ENCODE data around the gene WFIKKN2.

WFIKKN2 gene

GRCh38 chr17:50837980-50838954 lies 2.9 kb downstream of the WFIKKN2 start:
- H3K4me3 ChIP-seq (ENCODE audit: low read depth, low read length) = no peak overlapping the region
- H3K36me3 ChIP-seq (ENCODE audit: control insufficient read depth, insufficient read depth, low read length) = no peaks in the 10 kb centered on the region
- H3K4me1 ChIP-seq (ENCODE audit: control insufficient read depth, insufficient read depth, low read length) = no peaks in the 10 kb centered on the region
- no peaks in the 10 kb centered on the region for H3K27me3 ChIP-seq (ENCODE audit: control insufficient read depth, insufficient read depth, low read length)
- no peaks in the 10 kb centered on the region for H3K9me3 ChIP-seq (ENCODE audit: control insufficient read depth, insufficient read depth, low read length)
- H3K9ac ChIP-seq (ENCODE audit: low read depth, low read length) = no peak overlapping the region

GRCh38 chr17:50839591-50840310 lies 4.4 kb downstream of the WFIKKN2 start:
- Histone ChIP-seq H3K9me3 (ENCODE audit: control insufficient read depth, insufficient read depth, low read length) (no peaks in the 10 kb centered on the region), H3K4me1 (ENCODE audit: control insufficient read depth, insufficient read depth, low read length) (no peaks in the 10 kb centered on the region), H3K4me3 (ENCODE audit: low read depth, low read length) (no peak overlapping the region), H3K27me3 (ENCODE audit: control insufficient read depth, insufficient read depth, low read length) (no peaks in the 10 kb centered on the region), H3K9ac (ENCODE audit: low read depth, low read length) (no peak overlapping the region), H3K36me3 (ENCODE audit: control insufficient read depth, insufficient read depth, low read length) (no peaks in the 10 kb centered on the region)

- Histone ChIP-seq H3K4me1 (ENCODE audit: control insufficient read depth, insufficient read depth, low read length) (no peaks in the 10 kb centered on the region), H3K4me3 (ENCODE audit: low read depth, low read length) (no peak overlapping the region)
Measured at GRCh38 chr17:50840311-50840851, 5.0 kb downstream of the WFIKKN2 start.

GRCh38 chr17:50841277-50841948 lies 6.0 kb downstream of the WFIKKN2 start:
- Histone ChIP-seq H3K4me1 (ENCODE audit: control insufficient read depth, insufficient read depth, low read length) (no peaks in the 10 kb centered on the region), H3K4me3 (ENCODE audit: low read depth, low read length) (no peak overlapping the region)

More at GRCh38 chr17:50840311-50840851, 5.0 kb downstream of the WFIKKN2 start:
- no peaks in the 10 kb centered on the region for H3K27me3 ChIP-seq (ENCODE audit: control insufficient read depth, insufficient read depth, low read length)
- H3K36me3 ChIP-seq (ENCODE audit: control insufficient read depth, insufficient read depth, low read length) = no peaks in the 10 kb centered on the region
- no peaks in the 10 kb centered on the region for H3K9me3 ChIP-seq (ENCODE audit: control insufficient read depth, insufficient read depth, low read length)
- H3K9ac ChIP-seq (ENCODE audit: low read depth, low read length) = no peak overlapping the region

GRCh38 chr17:50841949-50842354 lies 6.6 kb downstream of the WFIKKN2 start:
- H3K9ac ChIP-seq (ENCODE audit: low read depth, low read length) = no peak overlapping the region

More at GRCh38 chr17:50841277-50841948, 6.0 kb downstream of the WFIKKN2 start:
- no peaks in the 10 kb centered on the region for H3K36me3 ChIP-seq (ENCODE audit: control insufficient read depth, insufficient read depth, low read length)
- no peak overlapping the region for H3K9ac ChIP-seq (ENCODE audit: low read depth, low read length)
- no peaks in the 10 kb centered on the region for H3K27me3 ChIP-seq (ENCODE audit: control insufficient read depth, insufficient read depth, low read length)
- H3K9me3 ChIP-seq (ENCODE audit: control insufficient read depth, insufficient read depth, low read length) = no peaks in the 10 kb centered on the region

GRCh38 chr17:50842506-50843149 lies 7.2 kb downstream of the WFIKKN2 start:
- Histone ChIP-seq H3K9ac (ENCODE audit: low read depth, low read length) (no peak overlapping the region), H3K4me3 (ENCODE audit: low read depth, low read length) (no peak overlapping the region), H3K4me1 (ENCODE audit: control insufficient read depth, insufficient read depth, low read length) (no peaks in the 10 kb centered on the region), H3K36me3 (ENCODE audit: control insufficient read depth, insufficient read depth, low read length) (no peaks in the 10 kb centered on the region), H3K27me3 (ENCODE audit: control insufficient read depth, insufficient read depth, low read length) (no peaks in the 10 kb centered on the region), H3K9me3 (ENCODE audit: control insufficient read depth, insufficient read depth, low read length) (no peaks in the 10 kb centered on the region)

More at GRCh38 chr17:50841949-50842354, 6.6 kb downstream of the WFIKKN2 start:
- Histone ChIP-seq H3K4me1 (ENCODE audit: control insufficient read depth, insufficient read depth, low read length) (no peaks in the 10 kb centered on the region), H3K9me3 (ENCODE audit: control insufficient read depth, insufficient read depth, low read length) (no peaks in the 10 kb centered on the region), H3K4me3 (ENCODE audit: low read depth, low read length) (no peak overlapping the region), H3K36me3 (ENCODE audit: control insufficient read depth, insufficient read depth, low read length) (no peaks in the 10 kb centered on the region), H3K27me3 (ENCODE audit: control insufficient read depth, insufficient read depth, low read length) (no peaks in the 10 kb centered on the region)

GRCh38 chr17:50843150-50843905 lies 7.9 kb downstream of the WFIKKN2 start:
- Histone ChIP-seq H3K9me3 (ENCODE audit: control insufficient read depth, insufficient read depth, low read length) (no peaks in the 10 kb centered on the region), H3K4me1 (ENCODE audit: control insufficient read depth, insufficient read depth, low read length) (no peaks in the 10 kb centered on the region), H3K36me3 (ENCODE audit: control insufficient read depth, insufficient read depth, low read length) (no peaks in the 10 kb centered on the region), H3K9ac (ENCODE audit: low read depth, low read length) (no peak overlapping the region), H3K27me3 (ENCODE audit: control insufficient read depth, insufficient read depth, low read length) (no peaks in the 10 kb centered on the region), H3K4me3 (ENCODE audit: low read depth, low read length) (no peak overlapping the region)

GRCh38 chr17:50844117-50844700 lies 8.8 kb downstream of the WFIKKN2 start:
- Histone ChIP-seq H3K4me3 (ENCODE audit: low read depth, low read length) (no peak overlapping the region), H3K4me1 (ENCODE audit: control insufficient read depth, insufficient read depth, low read length) (no peaks in the 10 kb centered on the region), H3K36me3 (ENCODE audit: control insufficient read depth, insufficient read depth, low read length) (no peaks in the 10 kb centered on the region), H3K9ac (ENCODE audit: low read depth, low read length) (no peak overlapping the region), H3K9me3 (ENCODE audit: control insufficient read depth, insufficient read depth, low read length) (no peaks in the 10 kb centered on the region), H3K27me3 (ENCODE audit: control insufficient read depth, insufficient read depth, low read length) (no peaks in the 10 kb centered on the region)

GRCh38 chr17:50845240-50846147 lies 10.1 kb downstream of the WFIKKN2 start:
- H3K9me3 ChIP-seq (ENCODE audit: control insufficient read depth, insufficient read depth, low read length) = no peaks in the 10 kb centered on the region
- no peaks in the 10 kb centered on the region for H3K4me1 ChIP-seq (ENCODE audit: control insufficient read depth, insufficient read depth, low read length)
- no peaks in the 10 kb centered on the region for H3K36me3 ChIP-seq (ENCODE audit: control insufficient read depth, insufficient read depth, low read length)
- no peak overlapping the region for H3K9ac ChIP-seq (ENCODE audit: low read depth, low read length)
- H3K27me3 ChIP-seq (ENCODE audit: control insufficient read depth, insufficient read depth, low read length) = no peaks in the 10 kb centered on the region
- H3K4me3 ChIP-seq (ENCODE audit: low read depth, low read length) = no peak overlapping the region

- Histone ChIP-seq H3K27me3 (ENCODE audit: control insufficient read depth, insufficient read depth, low read length) (no peaks in the 10 kb centered on the region), H3K9me3 (ENCODE audit: control insufficient read depth, insufficient read depth, low read length) (no peaks in the 10 kb centered on the region), H3K4me1 (ENCODE audit: control insufficient read depth, insufficient read depth, low read length) (no peaks in the 10 kb centered on the region), H3K4me3 (ENCODE audit: low read depth, low read length) (no peak overlapping the region), H3K9ac (ENCODE audit: low read depth, low read length) (no peak overlapping the region), H3K36me3 (ENCODE audit: control insufficient read depth, insufficient read depth, low read length) (no peaks in the 10 kb centered on the region)
Measured at GRCh38 chr17:50847566-50847965, 12.2 kb downstream of the WFIKKN2 start.

Data from iPS-15b (cell line).